Measurements from ENCODE around the gene TMEM150A. TPM values are rescaled to one million over a fixed set of nuclear protein-coding genes. Genes with fewer than 3 reads are reported as not detected.
A peak's percentile ranks its signal among the peaks of the same experiment; 100 is the strongest.

TMEM150A gene
- total and polyA plus RNA-seq, 2 of the 13 experiments (the other 11 are each of a cell fraction or from before 2014, with no cell fraction given) = 30.1 to 70.4 TPM

DNA sequence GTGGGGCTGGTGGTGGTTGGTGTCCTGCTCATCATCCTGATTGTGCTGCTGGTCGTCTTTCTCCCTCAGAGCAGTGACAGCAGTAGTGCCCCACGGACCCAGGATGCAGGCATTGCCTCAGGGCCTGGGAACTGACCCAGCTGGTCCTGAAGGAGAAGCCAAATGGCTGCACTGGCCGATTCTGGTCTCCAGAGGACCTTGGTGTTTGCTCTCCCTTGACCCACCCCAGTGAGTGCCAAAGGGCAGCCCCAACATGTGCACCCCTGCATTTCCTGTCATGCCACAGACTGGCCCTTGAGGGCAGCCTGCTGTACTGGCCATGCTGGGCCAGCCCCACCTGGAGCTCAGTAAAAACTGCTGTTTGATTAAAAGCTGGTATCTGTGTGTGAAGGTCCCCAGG lies 9.5 kb downstream of the TMEM150A start (continued):
- TF ChIP-seq ZFP41 (CRISPR knock-in tag; IDR thresholded peaks at IDR 0.05; ENCODE audit: borderline replicate concordance) (no peak), SAP130 (CRISPR knock-in tag; IDR thresholded peaks at IDR 0.05; ENCODE audit: low read depth) (peak; percentile 70), HOXA9 (CRISPR knock-in tag; IDR thresholded peaks at IDR 0.05; ENCODE audit: borderline replicate concordance) (no peak), TBX2 (CRISPR knock-in tag; IDR thresholded peaks at IDR 0.05; ENCODE audit: borderline replicate concordance) (peak; percentile 35; the same call in 1 of the 2 replicates), MAF1 (CRISPR knock-in tag; IDR thresholded peaks at IDR 0.05; ENCODE audit: borderline replicate concordance) (0 out of 2 replicates have a peak, but pooled peaks have one; percentile 48), ZNF263 (CRISPR knock-in tag; IDR thresholded peaks at IDR 0.05) (peak; percentile 41; the same call in 1 of the 2 replicates), LRRFIP1 (CRISPR knock-in tag; conservative IDR thresholded peaks at IDR 0.05) (no peak), NFATC3 (CRISPR knock-in tag; IDR thresholded peaks at IDR 0.05) (no peak), THAP11 (CRISPR knock-in tag; IDR thresholded peaks at IDR 0.05) (peak; percentile 40; the same call in 1 of the 2 replicates), ZNF776 (CRISPR knock-in tag; IDR thresholded peaks at IDR 0.05) (no peak), ZNF747 (CRISPR knock-in tag; IDR thresholded peaks at IDR 0.05; ENCODE audit: borderline replicate concordance) (no peak), ZNF33A (CRISPR knock-in tag; IDR thresholded peaks at IDR 0.05; ENCODE audit: borderline replicate concordance) (no peak), ZNF775 (CRISPR knock-in tag; IDR thresholded peaks at IDR 0.05; ENCODE audit: borderline replicate concordance) (no peak), ZBTB49 (CRISPR knock-in tag; IDR thresholded peaks at IDR 0.05; ENCODE audit: borderline replicate concordance) (no peak), SNAI1 (CRISPR knock-in tag; IDR thresholded peaks at IDR 0.05; ENCODE audit: borderline replicate concordance) (no peak), ZFP36L2 (CRISPR knock-in tag; IDR thresholded peaks at IDR 0.05) (no peak), ZNF878 (CRISPR knock-in tag; IDR thresholded peaks at IDR 0.05) (no peak)
- TF ChIP-seq, protein P1, sequence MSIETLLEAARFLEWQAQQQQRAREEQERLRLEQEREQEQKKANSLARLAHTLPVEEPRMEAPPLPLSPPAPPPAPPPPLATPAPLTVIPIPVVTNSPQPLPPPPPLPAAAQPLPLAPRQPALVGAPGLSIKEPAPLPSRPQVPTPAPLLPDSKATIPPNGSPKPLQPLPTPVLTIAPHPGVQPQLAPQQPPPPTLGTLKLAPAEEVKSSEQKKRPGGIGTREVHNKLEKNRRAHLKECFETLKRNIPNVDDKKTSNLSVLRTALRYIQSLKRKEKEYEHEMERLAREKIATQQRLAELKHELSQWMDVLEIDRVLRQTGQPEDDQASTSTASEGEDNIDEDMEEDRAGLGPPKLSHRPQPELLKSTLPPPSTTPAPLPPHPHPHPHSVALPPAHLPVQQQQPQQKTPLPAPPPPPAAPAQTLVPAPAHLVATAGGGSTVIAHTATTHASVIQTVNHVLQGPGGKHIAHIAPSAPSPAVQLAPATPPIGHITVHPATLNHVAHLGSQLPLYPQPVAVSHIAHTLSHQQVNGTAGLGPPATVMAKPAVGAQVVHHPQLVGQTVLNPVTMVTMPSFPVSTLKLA (IDR thresholded peaks at IDR 0.05) = no peak
- TF ChIP-seq, protein P2, sequence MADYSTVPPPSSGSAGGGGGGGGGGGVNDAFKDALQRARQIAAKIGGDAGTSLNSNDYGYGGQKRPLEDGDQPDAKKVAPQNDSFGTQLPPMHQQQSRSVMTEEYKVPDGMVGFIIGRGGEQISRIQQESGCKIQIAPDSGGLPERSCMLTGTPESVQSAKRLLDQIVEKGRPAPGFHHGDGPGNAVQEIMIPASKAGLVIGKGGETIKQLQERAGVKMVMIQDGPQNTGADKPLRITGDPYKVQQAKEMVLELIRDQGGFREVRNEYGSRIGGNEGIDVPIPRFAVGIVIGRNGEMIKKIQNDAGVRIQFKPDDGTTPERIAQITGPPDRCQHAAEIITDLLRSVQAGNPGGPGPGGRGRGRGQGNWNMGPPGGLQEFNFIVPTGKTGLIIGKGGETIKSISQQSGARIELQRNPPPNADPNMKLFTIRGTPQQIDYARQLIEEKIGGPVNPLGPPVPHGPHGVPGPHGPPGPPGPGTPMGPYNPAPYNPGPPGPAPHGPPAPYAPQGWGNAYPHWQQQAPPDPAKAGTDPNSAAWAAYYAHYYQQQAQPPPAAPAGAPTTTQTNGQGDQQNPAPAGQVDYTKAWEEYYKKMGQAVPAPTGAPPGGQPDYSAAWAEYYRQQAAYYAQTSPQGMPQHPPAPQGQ (CRISPR knock-in tag; IDR thresholded peaks at IDR 0.05; ENCODE audit: borderline replicate concordance) = no peak
- TF ChIP-seq, protein P3, sequence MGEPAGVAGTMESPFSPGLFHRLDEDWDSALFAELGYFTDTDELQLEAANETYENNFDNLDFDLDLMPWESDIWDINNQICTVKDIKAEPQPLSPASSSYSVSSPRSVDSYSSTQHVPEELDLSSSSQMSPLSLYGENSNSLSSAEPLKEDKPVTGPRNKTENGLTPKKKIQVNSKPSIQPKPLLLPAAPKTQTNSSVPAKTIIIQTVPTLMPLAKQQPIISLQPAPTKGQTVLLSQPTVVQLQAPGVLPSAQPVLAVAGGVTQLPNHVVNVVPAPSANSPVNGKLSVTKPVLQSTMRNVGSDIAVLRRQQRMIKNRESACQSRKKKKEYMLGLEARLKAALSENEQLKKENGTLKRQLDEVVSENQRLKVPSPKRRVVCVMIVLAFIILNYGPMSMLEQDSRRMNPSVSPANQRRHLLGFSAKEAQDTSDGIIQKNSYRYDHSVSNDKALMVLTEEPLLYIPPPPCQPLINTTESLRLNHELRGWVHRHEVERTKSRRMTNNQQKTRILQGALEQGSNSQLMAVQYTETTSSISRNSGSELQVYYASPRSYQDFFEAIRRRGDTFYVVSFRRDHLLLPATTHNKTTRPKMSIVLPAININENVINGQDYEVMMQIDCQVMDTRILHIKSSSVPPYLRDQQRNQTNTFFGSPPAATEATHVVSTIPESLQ (CRISPR knock-in tag; conservative IDR thresholded peaks at IDR 0.05) = no peak
